Activated CD8-positive, alpha-beta T cell treated with anti-CD3 and anti-CD28 coated beads for 36 hours (primary cell): ENCODE data around the gene GPR35. TPM values are rescaled to one million over a fixed set of nuclear protein-coding genes. Genes with fewer than 3 reads are reported as not detected.

Experiments used
- ATAC-seq: fragments of 200-7000 bp; cut with Tn5 transposase; one replicate; pipeline ENCODE4 v1.10.0; 2021; ENCODE audit warnings: mild to moderate bottlenecking, moderate library complexity
- CTCF ChIA-PET: fragments of 350-600 bp; sonication (Branson Sonifier 250); formaldehyde crosslinking; loops from one replicate; lab custom pipeline; 2021; ENCODE audit warnings: antibody characterized with exemption; lab: Charles Lee
- POLR2A ChIA-PET: fragments of 350-600 bp; sonication (Branson Sonifier 250); formaldehyde crosslinking; loops from one replicate; lab custom pipeline; 2021; ENCODE audit warnings: antibody characterized with exemption; lab: Charles Lee
- DNase-seq: peaks from one replicate; pipeline ENCODE4 v3.0.0-alpha.2; 2020
- H3K27ac Mint-ChIP-seq: one replicate; pipeline ENCODE4 v1.8.0; 2021; ENCODE audit warnings: mild to moderate bottlenecking, mixed read lengths
- H3K27me3 Mint-ChIP-seq: one replicate; pipeline ENCODE4 v1.8.0; 2021; ENCODE audit warnings: mixed read lengths
- H3K36me3 Mint-ChIP-seq: one replicate; pipeline ENCODE4 v1.8.0; 2021; ENCODE audit warnings: low read depth, mixed read lengths
- H3K4me1 Mint-ChIP-seq: one replicate; pipeline ENCODE4 v1.8.0; 2021; ENCODE audit warnings: low read depth, mixed read lengths
- H3K4me3 Mint-ChIP-seq: one replicate; pipeline ENCODE4 v1.8.0; 2021; ENCODE audit warnings: mild to moderate bottlenecking, moderate library complexity, mixed read lengths
- H3K9me3 Mint-ChIP-seq: one replicate; pipeline ENCODE4 v1.8.0; 2021; ENCODE audit warnings: mixed read lengths
- CTCF ChIP-seq: fragments of 200-600 bp; IDR thresholded peaks from one replicate; pipeline ENCODE4 v1.8.0; 2022; ENCODE audit warnings: antibody characterized with exemption, mild to moderate bottlenecking
- intact Hi-C: fragments of 100-400 bp; cut with micrococcal nuclease; formaldehyde crosslinking; loops from one replicate; pipeline ENCODE4 v1.10.0; 2022
- total RNA-seq, 2 experiments: library from RNA; stranded (reverse); gene quantifications; one replicate each; pipeline ENCODE4 v1.2.3, GENCODE V29; 2021

GPR35 gene
- total RNA-seq, 2 experiments from 2014 or later = 14.4 to 14.6 TPM

DNA sequence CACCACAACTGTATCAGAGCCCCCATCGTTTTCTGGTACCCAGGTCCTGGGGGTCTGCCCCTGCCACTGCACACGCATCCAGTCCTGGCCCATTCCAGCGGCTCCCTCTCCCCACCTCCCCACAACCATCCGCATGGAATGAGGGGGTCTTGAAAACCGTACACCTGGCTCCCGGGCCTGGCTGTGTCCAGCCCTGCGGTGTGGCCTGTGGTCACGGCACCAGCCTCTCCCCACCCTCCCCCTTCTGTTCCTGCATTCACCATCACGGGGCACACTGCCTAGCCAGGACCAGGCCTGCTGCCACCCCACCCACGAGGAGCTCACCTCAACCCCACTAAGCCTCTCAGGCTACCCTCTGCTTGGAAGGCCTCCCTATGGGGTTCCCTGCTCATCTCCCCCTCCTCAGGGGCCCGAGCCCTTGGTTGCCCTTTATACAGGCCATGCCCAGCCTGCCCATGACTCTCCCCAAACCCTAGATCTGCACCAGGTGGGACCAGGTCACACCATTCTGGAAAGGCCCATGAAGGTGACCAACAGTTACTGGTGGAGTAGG lies 11.4 kb downstream of the GPR35 start:
- Mint-ChIP-seq H3K27me3 (no peaks in the 10 kb centered on the region), H3K27ac (no peak overlapping the region), H3K4me1 (no peaks in the 10 kb centered on the region), H3K9me3 (peaks cover 18% of the 10 kb centered on the region), H3K36me3 (peaks cover 16% of the 10 kb centered on the region), H3K4me3 (no peak overlapping the region)
- POLR2A ChIA-PET = no interaction called here
- intact Hi-C loops = no loop called here
- DNase-seq (no peak), ATAC-seq (no peak)
- CTCF ChIA-PET = interaction anchor here (1.1 kb wide), 1 partner anchor 10 kb away, joined by 3 read pairs; no protein-coding TSS in a partner anchor
- no peak for TF ChIP-seq CTCF

DNA sequence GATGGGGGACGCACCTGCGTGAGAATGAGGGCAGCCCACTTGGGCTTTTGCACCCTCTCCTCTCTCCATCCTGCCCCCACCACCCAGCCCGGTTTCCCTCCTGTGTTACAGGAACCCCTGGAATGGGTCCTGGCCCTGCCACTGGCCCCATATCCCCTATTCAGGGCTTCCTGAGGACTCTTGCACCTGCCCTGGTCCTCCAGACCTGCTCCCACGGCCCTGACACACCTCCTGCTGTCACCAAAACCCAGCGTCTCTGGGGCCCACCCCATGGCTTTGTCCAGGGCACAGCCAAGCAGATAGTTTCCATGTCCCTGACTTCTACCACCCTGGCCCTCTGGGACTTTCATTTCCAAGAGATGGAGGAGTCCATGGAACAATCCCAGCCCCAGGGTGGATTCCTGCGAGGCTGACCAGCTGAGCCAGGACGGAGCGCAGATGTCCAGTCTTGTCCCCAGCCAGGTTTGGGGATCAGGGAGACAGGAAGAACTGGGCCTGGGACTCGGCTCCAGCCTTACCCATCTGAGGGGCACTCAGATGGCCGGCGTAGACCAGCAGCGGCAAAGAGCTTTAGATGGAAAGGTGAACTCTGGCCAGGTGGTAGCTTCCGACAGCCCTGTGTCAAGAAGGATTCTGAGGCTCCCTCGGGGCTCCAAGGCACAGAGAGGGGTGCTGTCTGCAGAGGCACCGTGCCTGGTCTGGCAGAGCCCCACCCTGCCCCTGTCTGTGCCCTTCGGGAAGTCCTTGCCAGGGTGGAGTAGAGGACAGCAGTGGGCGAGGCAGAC lies 12.0 kb downstream of the GPR35 start:
- no peak overlapping the region for H3K27ac Mint-ChIP-seq
- no peaks in the 10 kb centered on the region for H3K27me3 Mint-ChIP-seq
- POLR2A ChIA-PET = interaction anchor here (1.2 kb wide), 1 partner anchor 8 kb away, joined by 3 read pairs; no protein-coding TSS in a partner anchor
- no peak for TF ChIP-seq CTCF
- CTCF ChIA-PET = interaction anchor here (1.1 kb wide), 1 partner anchor 10 kb away, joined by 3 read pairs; no protein-coding TSS in a partner anchor
- DNase-seq (no peak), ATAC-seq (no peak)
- H3K4me3 Mint-ChIP-seq = no peak overlapping the region
- no peaks in the 10 kb centered on the region for H3K4me1 Mint-ChIP-seq
- H3K36me3 Mint-ChIP-seq = peaks cover 16% of the 10 kb centered on the region
- intact Hi-C loops = no loop called here
- H3K9me3 Mint-ChIP-seq = peaks cover 18% of the 10 kb centered on the region

- Mint-ChIP-seq H3K9me3 (peaks cover 17% of the 10 kb centered on the region), H3K4me3 (no peak overlapping the region), H3K4me1 (no peaks in the 10 kb centered on the region), H3K27me3 (no peaks in the 10 kb centered on the region), H3K36me3 (peaks cover 14% of the 10 kb centered on the region), H3K27ac (no peak overlapping the region)
- no peak for ATAC-seq
- intact Hi-C loops = no loop called here
- CTCF ChIA-PET = no interaction called here
- TF ChIP-seq CTCF = no peak
- POLR2A ChIA-PET = interaction anchor here (1.2 kb wide), 1 partner anchor 9 kb away, joined by 3 read pairs; no protein-coding TSS in a partner anchor
- no peak for DNase-seq
Measured at GRCh38 chr2:240637901-240638345, 12.6 kb downstream of the GPR35 start.

DNA sequence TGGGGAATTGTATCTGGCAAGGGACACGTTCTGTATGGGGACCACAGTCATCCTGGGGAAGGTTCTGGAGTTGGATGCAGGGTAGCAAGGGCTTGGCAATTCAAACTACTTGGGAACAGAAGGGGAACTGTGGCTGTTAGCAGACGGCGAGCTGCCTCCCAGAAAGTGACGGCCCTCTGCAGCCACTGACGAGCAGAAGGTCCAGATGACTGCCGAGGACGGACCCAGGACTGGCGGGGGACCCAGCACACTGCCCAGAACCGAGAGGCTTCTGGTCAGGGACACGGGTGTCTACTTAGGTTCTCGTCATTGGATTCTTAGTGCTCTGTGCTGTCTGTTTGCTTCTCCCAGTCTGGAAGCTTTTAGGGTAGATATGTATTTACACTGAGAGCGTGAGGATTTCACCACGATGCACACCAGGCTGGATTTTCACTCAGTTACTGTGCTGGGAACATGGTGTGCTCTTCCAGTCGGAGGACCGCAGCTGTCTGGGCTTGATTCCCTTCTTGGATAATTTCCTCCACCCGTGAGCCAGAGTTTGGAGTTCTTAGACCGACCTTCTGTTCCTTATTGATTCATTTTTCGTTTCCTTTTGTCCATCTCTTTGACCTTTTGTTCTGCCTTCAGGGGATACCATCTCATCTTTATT lies 13.4 kb downstream of the GPR35 start:
- ChIA-PET CTCF (no interaction called here), POLR2A (interaction anchor here (1.2 kb wide), 1 partner anchor 9 kb away, joined by 3 read pairs; no protein-coding TSS in a partner anchor)
- Mint-ChIP-seq H3K4me1 (no peaks in the 10 kb centered on the region), H3K4me3 (no peak overlapping the region), H3K36me3 (peaks cover 7% of the 10 kb centered on the region), H3K27ac (no peak overlapping the region), H3K9me3 (peaks cover 10% of the 10 kb centered on the region), H3K27me3 (no peaks in the 10 kb centered on the region)
- ATAC-seq (no peak), DNase-seq (no peak)
- TF ChIP-seq CTCF = no peak
- intact Hi-C loops = no loop called here
